Measurements from ENCODE around the gene OTOP2. TPM values are rescaled to one million over a fixed set of nuclear protein-coding genes. Genes with fewer than 3 reads are reported as not detected.
"Not testable (repeated sequence)": the region's sequence is repeated elsewhere in the genome, so short reads cannot be mapped to it uniquely, and the experiment has no call there.

Gene OTOP2
- total and polyA plus RNA-seq, 5 donors from 2014 or later = not detected

DNA sequence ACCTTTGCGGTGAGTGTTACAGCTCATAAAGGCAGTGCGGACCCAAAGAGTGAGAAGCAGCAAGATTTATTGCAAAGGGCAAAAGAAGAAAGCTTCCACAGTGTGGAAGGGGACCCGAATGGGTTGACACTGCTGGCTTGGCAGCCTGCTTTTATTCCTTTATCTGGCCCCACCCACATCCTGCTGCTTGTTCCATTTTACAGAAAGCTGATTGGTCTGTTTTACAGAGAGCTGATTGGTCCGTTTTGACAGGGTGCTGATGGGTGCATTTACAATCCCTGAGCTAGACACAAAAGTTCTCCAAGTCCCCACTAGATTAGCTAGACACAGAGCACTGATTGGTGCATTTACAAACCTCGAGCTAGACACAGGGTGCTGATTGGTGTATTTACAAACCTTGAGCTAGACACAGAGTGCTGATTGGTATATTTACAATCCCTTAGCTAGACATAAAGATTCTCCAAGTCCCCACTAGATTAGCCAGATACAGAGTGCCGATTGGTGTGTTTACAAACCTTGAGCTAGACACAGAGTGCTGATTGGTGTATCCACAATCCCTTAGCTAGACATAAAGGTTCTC, 17.8 kb upstream of the OTOP2 start:
- peak in 1 of 3 donors; percentile 29 for DNase-seq
- H3K36me3 ChIP-seq (ENCODE audit: control insufficient read depth, insufficient read depth, low read length); H3K9me3 Mint-ChIP-seq; H3K27ac Mint-ChIP-seq; H3K4me1 Mint-ChIP-seq; H3K4me3 Mint-ChIP-seq; H3K9me3 ChIP-seq (ENCODE audit: control insufficient read depth in 2 of 2, low read length in 2 of 2); H3K36me3 Mint-ChIP-seq; ATAC-seq (ENCODE audit: low read depth in 2 of 2); H3K27me3 Mint-ChIP-seq; H3K4me3 ChIP-seq (ENCODE audit: low read depth, low read length); H3K27ac ChIP-seq (ENCODE audit: insufficient read depth, low read length, poor library complexity, severe bottlenecking); H3K4me1 ChIP-seq (ENCODE audit: control insufficient read depth, insufficient read depth, low read length, poor library complexity, severe bottlenecking); H3K27me3 ChIP-seq (ENCODE audit: control insufficient read depth, insufficient read depth, low read length): not testable (repeated sequence)

DNA sequence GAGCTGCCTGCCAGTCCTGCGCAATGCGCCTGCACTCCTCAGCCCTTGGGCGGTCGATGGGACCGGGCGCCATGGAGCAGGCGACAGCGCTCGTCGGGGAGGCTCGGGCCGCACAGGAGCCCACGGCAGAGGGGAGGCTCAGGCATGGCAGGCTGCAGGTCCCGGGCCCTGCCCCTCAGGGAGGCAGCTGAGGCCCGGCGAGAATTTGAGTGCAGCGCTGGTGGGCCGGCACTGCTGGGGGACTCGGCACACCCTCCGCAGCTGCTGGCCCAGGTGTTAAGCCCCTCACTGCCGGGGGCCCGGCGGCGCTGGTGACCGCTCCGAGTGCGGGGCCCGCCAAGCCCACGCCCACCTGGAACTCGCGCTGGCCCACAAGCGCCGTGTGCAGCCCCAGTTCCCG, 17.1 kb upstream of the OTOP2 start:
- Histone ChIP-seq H3K9me3 (ENCODE audit: control insufficient read depth in 2 of 2, low read length in 2 of 2) (no peaks in the 10 kb centered on the region), H3K27ac (ENCODE audit: insufficient read depth, low read length, poor library complexity, severe bottlenecking) (no peak overlapping the region), H3K36me3 (ENCODE audit: control insufficient read depth, insufficient read depth, low read length) (no peaks in the 10 kb centered on the region), H3K27me3 (ENCODE audit: control insufficient read depth, insufficient read depth, low read length) (peaks cover 2% of the 10 kb centered on the region), H3K4me1 (ENCODE audit: control insufficient read depth, insufficient read depth, low read length, poor library complexity, severe bottlenecking) (no peaks in the 10 kb centered on the region), H3K4me3 (ENCODE audit: low read depth, low read length) (no peak overlapping the region)
- H3K27ac Mint-ChIP-seq = no peak overlapping the region
- peaks cover 0 to 2% (median 0%) of the 10 kb centered on the region in 4 donors for H3K4me1 Mint-ChIP-seq
- no peaks in the 10 kb centered on the region for H3K9me3 Mint-ChIP-seq
- H3K4me3 Mint-ChIP-seq = no peak overlapping the region
- no peaks in the 10 kb centered on the region for H3K36me3 Mint-ChIP-seq
- peaks cover 4% of the 10 kb centered on the region for H3K27me3 Mint-ChIP-seq
- ATAC-seq (ENCODE audit: low read depth in 2 of 2) (no peak), DNase-seq (no peak)

DNA sequence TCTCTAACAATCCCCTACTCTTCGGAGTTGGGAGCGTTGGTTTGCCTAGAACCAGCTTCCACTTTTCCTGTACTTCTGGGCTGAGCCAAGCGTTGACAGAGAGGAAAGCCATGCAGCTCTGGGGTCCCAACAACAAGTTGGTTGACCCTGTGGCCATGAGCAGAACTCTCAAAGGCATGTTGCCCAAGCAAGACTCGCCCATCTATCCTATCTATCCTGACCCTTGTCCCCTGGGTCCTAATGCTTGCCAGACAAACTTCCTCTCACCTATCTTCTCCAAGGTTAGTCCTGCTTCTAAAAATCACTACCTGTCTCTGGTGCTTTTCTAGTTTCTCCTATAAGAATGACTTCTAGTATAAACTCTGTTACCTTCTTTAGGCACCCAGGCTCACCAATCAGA, 15.0 kb upstream of the OTOP2 start:
- ATAC-seq (ENCODE audit: low read depth in 2 of 2); H3K36me3 ChIP-seq (ENCODE audit: control insufficient read depth, insufficient read depth, low read length); H3K27me3 ChIP-seq (ENCODE audit: control insufficient read depth, insufficient read depth, low read length); H3K9me3 ChIP-seq (ENCODE audit: control insufficient read depth in 2 of 2, low read length in 2 of 2); H3K4me3 ChIP-seq (ENCODE audit: low read depth, low read length); H3K36me3 Mint-ChIP-seq; H3K4me1 Mint-ChIP-seq; H3K27ac Mint-ChIP-seq; H3K9me3 Mint-ChIP-seq; H3K27ac ChIP-seq (ENCODE audit: insufficient read depth, low read length, poor library complexity, severe bottlenecking); DNase-seq; H3K4me1 ChIP-seq (ENCODE audit: control insufficient read depth, insufficient read depth, low read length, poor library complexity, severe bottlenecking); H3K4me3 Mint-ChIP-seq; H3K27me3 Mint-ChIP-seq: not testable (repeated sequence)

DNA sequence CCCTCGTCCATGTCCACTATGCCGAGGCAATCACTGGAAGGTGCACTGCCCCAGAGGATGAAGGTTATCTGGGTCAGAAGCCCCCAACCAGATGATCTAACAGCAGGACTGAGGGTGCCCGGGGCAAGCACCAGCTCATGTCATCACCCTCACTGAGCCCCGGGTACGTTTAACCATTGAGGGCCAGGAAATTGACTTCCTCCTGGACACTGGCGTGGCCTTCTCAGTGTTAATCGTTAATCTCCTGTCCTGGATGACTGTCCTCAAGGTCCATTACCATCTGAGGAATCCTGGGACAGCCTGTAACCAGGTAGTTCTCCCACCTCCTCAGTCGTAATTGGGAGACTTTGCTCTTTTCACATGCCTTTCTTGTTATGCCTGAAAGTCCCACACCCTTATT, 12.7 kb upstream of the OTOP2 start:
- not testable (repeated sequence) for H3K9me3 Mint-ChIP-seq; H3K4me1 ChIP-seq (ENCODE audit: control insufficient read depth, insufficient read depth, low read length, poor library complexity, severe bottlenecking); H3K4me1 Mint-ChIP-seq; H3K36me3 Mint-ChIP-seq; H3K27ac ChIP-seq (ENCODE audit: insufficient read depth, low read length, poor library complexity, severe bottlenecking); H3K9me3 ChIP-seq (ENCODE audit: control insufficient read depth in 2 of 2, low read length in 2 of 2); ATAC-seq (ENCODE audit: low read depth in 2 of 2); H3K4me3 ChIP-seq (ENCODE audit: low read depth, low read length); DNase-seq; H3K4me3 Mint-ChIP-seq; H3K27ac Mint-ChIP-seq; H3K36me3 ChIP-seq (ENCODE audit: control insufficient read depth, insufficient read depth, low read length); H3K27me3 Mint-ChIP-seq; H3K27me3 ChIP-seq (ENCODE audit: control insufficient read depth, insufficient read depth, low read length)

DNA sequence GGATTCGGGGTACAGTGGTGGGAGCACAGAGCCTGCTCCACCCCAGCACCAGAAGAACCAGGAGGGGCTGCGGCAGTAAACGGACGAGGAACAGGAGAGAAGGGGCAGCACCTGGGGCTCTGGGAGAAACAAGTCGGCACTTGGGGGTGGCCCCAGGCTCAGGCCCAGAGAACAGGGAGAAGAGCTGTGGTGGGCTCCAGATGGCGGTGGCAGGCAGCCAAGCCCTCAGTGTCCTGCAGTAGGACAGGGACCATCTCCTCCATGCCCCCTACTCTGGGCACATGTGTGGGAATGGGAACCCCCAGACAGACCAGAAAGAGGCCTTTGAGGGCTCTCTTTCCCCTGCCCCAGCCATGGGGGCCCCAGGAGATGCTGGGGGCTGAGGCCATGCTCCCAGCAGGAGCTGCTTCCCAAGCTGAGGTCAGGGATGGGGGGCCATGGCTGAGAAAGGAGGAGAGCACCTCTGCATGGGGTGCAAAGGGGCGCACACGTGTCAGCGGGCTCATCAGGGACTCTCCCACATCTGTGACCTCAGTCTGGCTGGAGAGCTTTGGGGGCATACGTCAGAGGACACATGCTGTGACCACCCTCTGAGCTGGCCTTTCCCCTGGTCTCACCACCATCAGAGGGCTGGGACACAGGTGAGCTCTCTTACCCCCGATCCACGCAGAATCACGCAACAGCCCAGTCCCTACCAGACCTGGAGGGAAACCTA, 7.8 kb upstream of the OTOP2 start:
- H3K27me3 Mint-ChIP-seq = peaks cover 16% of the 10 kb centered on the region
- peaks cover 0 to 4% (median 0%) of the 10 kb centered on the region in 4 donors for H3K4me1 Mint-ChIP-seq
- no peak overlapping the region for H3K4me3 Mint-ChIP-seq
- Histone ChIP-seq H3K27me3 (ENCODE audit: control insufficient read depth, insufficient read depth, low read length) (no peaks in the 10 kb centered on the region), H3K27ac (ENCODE audit: insufficient read depth, low read length, poor library complexity, severe bottlenecking) (no peak overlapping the region), H3K9me3 (ENCODE audit: control insufficient read depth in 2 of 2, low read length in 2 of 2) (no peaks in the 10 kb centered on the region), H3K4me1 (ENCODE audit: control insufficient read depth, insufficient read depth, low read length, poor library complexity, severe bottlenecking) (no peaks in the 10 kb centered on the region), H3K4me3 (ENCODE audit: low read depth, low read length) (no peak overlapping the region), H3K36me3 (ENCODE audit: control insufficient read depth, insufficient read depth, low read length) (no peaks in the 10 kb centered on the region)
- H3K36me3 Mint-ChIP-seq = no peaks in the 10 kb centered on the region
- no peak for ATAC-seq (ENCODE audit: low read depth in 2 of 2)
- H3K27ac Mint-ChIP-seq = peak overlapping the region in 1 of 3 donors; percentile 42
- H3K9me3 Mint-ChIP-seq = no peaks in the 10 kb centered on the region
- DNase-seq = no peak

DNA sequence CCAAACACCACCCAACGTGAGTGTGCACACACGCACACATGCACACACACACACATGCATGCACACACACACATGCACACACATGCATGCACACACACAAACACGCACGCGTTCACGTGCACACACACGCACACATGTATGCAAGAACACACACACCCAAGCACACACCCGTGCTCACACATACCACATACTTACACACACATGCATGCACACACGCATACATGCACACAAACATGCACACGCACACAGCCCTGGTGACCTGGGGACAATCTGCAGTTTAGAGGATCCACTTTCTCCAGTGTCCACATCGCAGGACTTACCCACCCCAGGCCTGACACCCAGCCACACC, 7.2 kb upstream of the OTOP2 start:
- no peaks in the 10 kb centered on the region for H3K36me3 Mint-ChIP-seq
- Histone ChIP-seq H3K27ac (ENCODE audit: insufficient read depth, low read length, poor library complexity, severe bottlenecking) (no peak overlapping the region), H3K27me3 (ENCODE audit: control insufficient read depth, insufficient read depth, low read length) (no peaks in the 10 kb centered on the region), H3K4me1 (ENCODE audit: control insufficient read depth, insufficient read depth, low read length, poor library complexity, severe bottlenecking) (no peaks in the 10 kb centered on the region), H3K9me3 (ENCODE audit: control insufficient read depth in 2 of 2, low read length in 2 of 2) (no peaks in the 10 kb centered on the region), H3K4me3 (ENCODE audit: low read depth, low read length) (no peak overlapping the region), H3K36me3 (ENCODE audit: control insufficient read depth, insufficient read depth, low read length) (no peaks in the 10 kb centered on the region)
- no peak overlapping the region for H3K4me3 Mint-ChIP-seq
- DNase-seq (no peak), ATAC-seq (ENCODE audit: low read depth in 2 of 2) (no peak)
- peaks cover 21% of the 10 kb centered on the region for H3K27me3 Mint-ChIP-seq
- H3K9me3 Mint-ChIP-seq = no peaks in the 10 kb centered on the region
- peaks cover 0 to 4% (median 0%) of the 10 kb centered on the region in 4 donors for H3K4me1 Mint-ChIP-seq
- peak overlapping the region in 1 of 3 donors; percentile 42 for H3K27ac Mint-ChIP-seq

DNA sequence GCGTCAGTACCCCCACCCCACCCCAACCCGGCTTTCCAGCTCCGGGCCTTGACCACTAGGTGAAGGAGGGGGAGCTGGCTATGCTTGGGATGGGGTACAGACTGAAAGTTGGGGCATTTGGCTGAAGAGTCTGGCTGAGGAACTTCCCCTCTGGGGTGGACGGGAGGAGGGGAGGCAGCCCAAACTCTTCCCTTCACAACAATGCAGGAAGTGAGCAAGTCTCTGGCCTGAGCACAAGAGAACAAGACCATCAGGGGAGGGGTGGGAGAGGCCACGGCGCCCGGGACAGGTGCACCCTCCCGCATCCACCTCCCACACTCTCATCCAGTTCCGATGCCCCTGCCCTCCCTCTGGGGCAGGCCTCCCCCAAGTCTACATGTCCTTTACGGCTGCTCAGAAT, 6.6 kb upstream of the OTOP2 start:
- H3K27ac ChIP-seq (ENCODE audit: insufficient read depth, low read length, poor library complexity, severe bottlenecking) = no peak overlapping the region
- no peaks in the 10 kb centered on the region for H3K9me3 ChIP-seq (ENCODE audit: control insufficient read depth in 2 of 2, low read length in 2 of 2)
- H3K4me3 ChIP-seq (ENCODE audit: low read depth, low read length) = no peak overlapping the region
- DNase-seq = no peak
- peaks cover 0 to 5% (median 0%) of the 10 kb centered on the region in 4 donors for H3K4me1 Mint-ChIP-seq
- H3K27ac Mint-ChIP-seq = no peak overlapping the region
- H3K4me3 Mint-ChIP-seq = no peak overlapping the region
- H3K27me3 Mint-ChIP-seq = peaks cover 25% of the 10 kb centered on the region
- no peaks in the 10 kb centered on the region for H3K36me3 ChIP-seq (ENCODE audit: control insufficient read depth, insufficient read depth, low read length)
- H3K36me3 Mint-ChIP-seq = no peaks in the 10 kb centered on the region
- H3K4me1 ChIP-seq (ENCODE audit: control insufficient read depth, insufficient read depth, low read length, poor library complexity, severe bottlenecking) = no peaks in the 10 kb centered on the region
- ATAC-seq (ENCODE audit: low read depth in 2 of 2) = no peak
- peaks cover 0 to 1% (median 0%) of the 10 kb centered on the region in 7 donors for H3K9me3 Mint-ChIP-seq
- no peaks in the 10 kb centered on the region for H3K27me3 ChIP-seq (ENCODE audit: control insufficient read depth, insufficient read depth, low read length)

DNA sequence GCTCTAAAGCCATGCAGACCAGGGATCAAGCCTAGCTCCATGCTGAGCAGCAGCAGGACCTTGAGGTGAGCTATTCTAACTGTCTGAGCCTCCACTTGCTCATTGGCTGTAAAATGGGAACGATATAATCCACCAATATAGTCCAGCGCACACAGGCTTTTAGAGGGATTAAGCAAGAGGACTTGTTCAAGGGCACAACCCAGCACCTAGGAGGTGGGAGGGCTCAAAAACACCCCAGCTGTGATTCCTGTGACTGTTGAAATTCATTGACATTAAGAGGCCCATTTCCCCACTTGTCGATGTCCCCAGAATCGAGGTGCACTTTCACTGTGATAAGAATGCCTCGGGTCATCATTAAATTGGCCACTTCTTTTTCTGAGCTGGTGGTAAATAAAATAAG, 5.2 kb upstream of the OTOP2 start:
- Histone ChIP-seq H3K4me1 (ENCODE audit: control insufficient read depth, insufficient read depth, low read length, poor library complexity, severe bottlenecking) (peaks cover 12% of the 10 kb centered on the region), H3K4me3 (ENCODE audit: low read depth, low read length) (no peak overlapping the region), H3K27ac (ENCODE audit: insufficient read depth, low read length, poor library complexity, severe bottlenecking) (no peak overlapping the region), H3K27me3 (ENCODE audit: control insufficient read depth, insufficient read depth, low read length) (no peaks in the 10 kb centered on the region), H3K9me3 (ENCODE audit: control insufficient read depth in 2 of 2, low read length in 2 of 2) (no peaks in the 10 kb centered on the region), H3K36me3 (ENCODE audit: control insufficient read depth, insufficient read depth, low read length) (no peaks in the 10 kb centered on the region)
- Mint-ChIP-seq H3K36me3 (no peaks in the 10 kb centered on the region), H3K27me3 (peaks cover 35% of the 10 kb centered on the region), H3K4me1 (peaks cover 0 to 12% (median 0%) of the 10 kb centered on the region in 4 donors), H3K9me3 (peaks cover 0 to 1% (median 0%) of the 10 kb centered on the region in 7 donors), H3K27ac (no peak overlapping the region), H3K4me3 (no peak overlapping the region)
- ATAC-seq (ENCODE audit: low read depth in 2 of 2) (no peak), DNase-seq (no peak)

All from CD4-positive, CD25-positive, alpha-beta regulatory T cell (primary cell).